Measurements from ENCODE around the gene ZNF350.

The ZNF350 gene

DNA sequence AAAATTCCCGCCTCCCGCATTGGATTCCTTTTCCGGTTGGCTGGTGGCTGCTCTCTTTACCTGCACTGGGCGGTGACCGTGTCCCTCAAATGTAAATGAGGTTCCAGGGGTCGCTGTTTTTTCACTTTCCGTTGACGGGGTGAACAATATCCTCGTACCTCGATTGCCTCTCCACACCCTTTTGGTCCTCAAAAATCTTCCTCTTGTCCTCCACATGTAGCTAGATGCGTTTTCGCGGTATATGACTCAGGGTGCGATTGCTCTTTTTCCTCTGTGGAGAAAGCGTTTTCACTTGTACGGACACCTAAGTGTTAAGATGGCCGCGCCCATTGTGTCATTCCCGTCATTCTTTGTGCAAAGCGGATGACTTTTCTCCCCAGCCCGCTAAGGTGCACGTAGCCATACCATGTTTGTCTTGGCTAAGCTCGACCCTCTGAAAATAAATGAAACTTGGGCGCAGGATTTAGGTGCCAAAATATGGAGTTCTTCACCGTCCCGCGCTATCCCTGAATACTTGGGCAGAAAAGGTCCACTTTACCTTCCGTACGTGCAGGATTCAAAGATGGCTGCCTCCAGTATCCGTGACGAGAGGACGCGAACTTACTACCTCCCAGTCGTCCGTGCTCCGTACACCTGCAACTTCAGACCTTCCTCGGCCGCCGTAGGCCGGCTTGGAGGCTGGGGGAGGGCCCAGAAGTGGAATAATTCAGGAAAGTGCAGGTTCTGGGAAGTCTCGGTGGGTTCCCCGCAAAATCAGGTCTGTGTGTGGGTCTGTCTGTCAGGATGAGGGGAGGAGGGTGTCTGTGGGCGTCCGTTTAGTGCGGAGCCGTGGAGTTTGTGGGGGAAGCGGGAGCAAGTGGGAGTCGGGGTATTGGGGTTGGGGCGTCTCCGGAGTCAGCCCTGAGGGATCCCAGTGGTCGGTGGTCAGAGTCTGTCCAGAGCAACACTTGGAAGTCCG lies 59.6 kb downstream of the ZNF350 start, which contains the start of gene ZNF613:
TSS of gene ZNF613 (plus strand) at position 689 of the 958 bp plus-strand sequence. CDS start 8,749 bp downstream, outside the sequence.
- Histone ChIP-seq H3K9me3 (ENCODE audit: control insufficient read depth, insufficient read depth, low read length) (peaks cover 38% of the 10 kb centered on the region), H3K4me1 (ENCODE audit: control insufficient read depth, low read length) (peaks cover 6% of the 10 kb centered on the region), H4K20me1 (ENCODE audit: control insufficient read depth, insufficient read depth, low read depth, low read length) (no peaks in the 10 kb centered on the region), H3F3A (ENCODE audit: control insufficient read depth, insufficient read depth) (no peaks in the 10 kb centered on the region), H3K4me3 (ENCODE audit: low read length) (peak within 1 kb of the TSS; percentile 91), H3K79me2 (ENCODE audit: control insufficient read depth, low read length) (peaks cover 4% of the 10 kb centered on the region; the same call in 1 of the 2 replicates), H3K27me3 (ENCODE audit: control insufficient read depth, low read length) (no peaks in the 10 kb centered on the region), H3K36me3 (ENCODE audit: control insufficient read depth, low read length) (peaks cover 5% of the 10 kb centered on the region), H3K27ac (ENCODE audit: low read depth, low read length) (peak within 1 kb of the TSS; percentile 49), H3K9me2 (replicated peaks; ENCODE audit: control insufficient read depth, low read length) (no peaks in the 10 kb centered on the region), H3K4me2 (ENCODE audit: low read length) (peak within 1 kb of the TSS; percentile 90)
- TF ChIP-seq, protein P1, sequence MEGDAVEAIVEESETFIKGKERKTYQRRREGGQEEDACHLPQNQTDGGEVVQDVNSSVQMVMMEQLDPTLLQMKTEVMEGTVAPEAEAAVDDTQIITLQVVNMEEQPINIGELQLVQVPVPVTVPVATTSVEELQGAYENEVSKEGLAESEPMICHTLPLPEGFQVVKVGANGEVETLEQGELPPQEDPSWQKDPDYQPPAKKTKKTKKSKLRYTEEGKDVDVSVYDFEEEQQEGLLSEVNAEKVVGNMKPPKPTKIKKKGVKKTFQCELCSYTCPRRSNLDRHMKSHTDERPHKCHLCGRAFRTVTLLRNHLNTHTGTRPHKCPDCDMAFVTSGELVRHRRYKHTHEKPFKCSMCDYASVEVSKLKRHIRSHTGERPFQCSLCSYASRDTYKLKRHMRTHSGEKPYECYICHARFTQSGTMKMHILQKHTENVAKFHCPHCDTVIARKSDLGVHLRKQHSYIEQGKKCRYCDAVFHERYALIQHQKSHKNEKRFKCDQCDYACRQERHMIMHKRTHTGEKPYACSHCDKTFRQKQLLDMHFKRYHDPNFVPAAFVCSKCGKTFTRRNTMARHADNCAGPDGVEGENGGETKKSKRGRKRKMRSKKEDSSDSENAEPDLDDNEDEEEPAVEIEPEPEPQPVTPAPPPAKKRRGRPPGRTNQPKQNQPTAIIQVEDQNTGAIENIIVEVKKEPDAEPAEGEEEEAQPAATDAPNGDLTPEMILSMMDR (IDR thresholded peaks at IDR 0.05; ENCODE audit: low read depth, low read length, poor library complexity, severe bottlenecking): peak; percentile 26
- no peak for TF ChIP-seq EZH2phosphoT487 (IDR thresholded peaks at IDR 0.05; ENCODE audit: borderline replicate concordance, low read length)

DNA sequence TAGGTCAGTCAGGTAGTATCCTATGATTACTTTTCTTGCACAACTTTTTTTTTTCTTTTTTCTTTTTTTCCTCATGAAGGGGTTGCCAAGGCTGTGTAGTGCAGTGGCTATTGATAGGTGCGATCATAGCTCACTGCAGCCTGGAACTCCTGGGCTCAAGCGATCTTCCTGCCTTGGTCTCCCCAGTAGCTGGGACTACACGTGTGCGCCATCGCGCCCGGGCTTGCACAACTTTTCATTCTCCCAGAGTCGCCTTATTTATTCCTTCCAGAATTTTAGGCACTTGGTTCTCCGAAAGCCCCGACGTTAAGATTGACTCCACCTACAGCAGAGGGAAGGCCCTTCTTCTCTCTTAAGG lies 60.2 kb downstream of the ZNF350 start:
- peaks cover 44% of the 10 kb centered on the region for H3K9me3 ChIP-seq (ENCODE audit: control insufficient read depth, insufficient read depth, low read length)
- peak overlapping the region; percentile 90 for H3K4me2 ChIP-seq (ENCODE audit: low read length)
- H3K27ac ChIP-seq (ENCODE audit: low read depth, low read length): no peak overlapping the region

DNA sequence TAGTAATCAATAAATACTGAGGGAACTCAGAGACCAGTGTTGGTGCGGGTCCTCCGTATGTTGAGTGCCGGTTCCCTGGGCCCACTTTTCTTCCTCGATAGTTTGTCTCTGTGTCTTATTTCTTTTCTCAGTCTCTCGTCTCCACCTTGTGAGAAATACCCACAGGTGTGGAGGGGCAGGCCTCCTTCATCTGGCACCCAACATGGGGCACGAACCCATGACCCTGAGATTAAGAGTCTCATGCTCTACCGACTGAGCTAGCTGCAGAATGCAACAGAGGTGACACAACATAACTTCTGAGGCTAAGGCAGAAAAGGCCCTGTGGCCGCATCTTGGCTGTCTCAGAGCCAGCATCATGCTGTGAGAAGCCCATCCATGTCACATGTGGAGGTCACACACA lies 64.7 kb downstream of the ZNF350 start:
- no peaks in the 10 kb centered on the region for H4K20me1 ChIP-seq (ENCODE audit: control insufficient read depth, insufficient read depth, low read depth, low read length)
- peaks cover 58% of the 10 kb centered on the region for H3K9me3 ChIP-seq (ENCODE audit: control insufficient read depth, insufficient read depth, low read length)
- no peaks in the 10 kb centered on the region for H3K36me3 ChIP-seq (ENCODE audit: control insufficient read depth, low read length)
- no peak overlapping the region for H3K4me2 ChIP-seq (ENCODE audit: low read length)
- no peak overlapping the region for H3K27ac ChIP-seq (ENCODE audit: low read depth, low read length)
- no peak for TF ChIP-seq EZH2phosphoT487 (IDR thresholded peaks at IDR 0.05; ENCODE audit: borderline replicate concordance, low read length)
- TF ChIP-seq, protein P1 (IDR thresholded peaks at IDR 0.05; ENCODE audit: low read depth, low read length, poor library complexity, severe bottlenecking): no peak
- no peaks in the 10 kb centered on the region for H3K9me2 ChIP-seq (replicated peaks; ENCODE audit: control insufficient read depth, low read length)
- no peak overlapping the region for H3K4me3 ChIP-seq (ENCODE audit: low read length)
- H3K4me1 ChIP-seq (ENCODE audit: control insufficient read depth, low read length): peaks cover 6% of the 10 kb centered on the region
- H3K27me3 ChIP-seq (ENCODE audit: control insufficient read depth, low read length): no peaks in the 10 kb centered on the region
- no peaks in the 10 kb centered on the region for H3F3A ChIP-seq (ENCODE audit: control insufficient read depth, insufficient read depth)
- H3K79me2 ChIP-seq (ENCODE audit: control insufficient read depth, low read length): no peaks in the 10 kb centered on the region

More for the DNA sequence above, 60.2 kb downstream of the ZNF350 start:
- peak overlapping the region; percentile 91 for H3K4me3 ChIP-seq (ENCODE audit: low read length)
- H4K20me1 ChIP-seq (ENCODE audit: control insufficient read depth, insufficient read depth, low read depth, low read length): no peaks in the 10 kb centered on the region
- TF ChIP-seq, protein P1 (IDR thresholded peaks at IDR 0.05; ENCODE audit: low read depth, low read length, poor library complexity, severe bottlenecking): no peak
- no peak for TF ChIP-seq EZH2phosphoT487 (IDR thresholded peaks at IDR 0.05; ENCODE audit: borderline replicate concordance, low read length)
- H3K9me2 ChIP-seq (replicated peaks; ENCODE audit: control insufficient read depth, low read length): no peaks in the 10 kb centered on the region
- H3K36me3 ChIP-seq (ENCODE audit: control insufficient read depth, low read length): peaks cover 5% of the 10 kb centered on the region
- peaks cover 6% of the 10 kb centered on the region for H3K4me1 ChIP-seq (ENCODE audit: control insufficient read depth, low read length)
- no peaks in the 10 kb centered on the region for H3K27me3 ChIP-seq (ENCODE audit: control insufficient read depth, low read length)
- H3F3A ChIP-seq (ENCODE audit: control insufficient read depth, insufficient read depth): no peaks in the 10 kb centered on the region
- H3K79me2 ChIP-seq (ENCODE audit: control insufficient read depth, low read length): peaks cover 4% of the 10 kb centered on the region; the same call in 1 of the 2 replicates
